Colonic mucosa (tissue), 4 donors: Measurements from ENCODE around the gene AGTR1. TPM values are rescaled to one million over a fixed set of nuclear protein-coding genes. Genes with fewer than 3 reads are reported as not detected.

Experiments
- DNase-seq: peaks from one replicate; pipeline ENCODE4 v3.0.0-alpha.2; 2020
- H3K27ac ChIP-seq: fragments of 200-600 bp; one replicate; pipeline ENCODE4 v1.8.0; 2021
- H3K27me3 ChIP-seq: fragments of 200-600 bp; one replicate; pipeline ENCODE4 v1.8.0; 2021
- H3K36me3 ChIP-seq: fragments of 200-600 bp; one replicate; pipeline ENCODE4 v1.8.0; 2021
- H3K4me1 ChIP-seq: fragments of 200-600 bp; one replicate; pipeline ENCODE4 v1.8.0; 2021; ENCODE audit warnings: mild to moderate bottlenecking
- H3K4me3 ChIP-seq: fragments of 200-600 bp; one replicate; pipeline ENCODE4 v1.8.0; 2021
- H3K9ac ChIP-seq, 2 donors: one replicate each; pipeline ENCODE4 v1.7.0; 2013; ENCODE audit warnings: control low read depth in 2 of 2, low read depth in 2 of 2, low read length in 2 of 2
- H3K9me3 ChIP-seq: fragments of 200-600 bp; one replicate; pipeline ENCODE4 v1.8.0; 2021
- intact Hi-C: fragments of 100-400 bp; cut with DNase I; formaldehyde crosslinking; loops from one replicate; pipeline ENCODE4 v1.14.1; 2022
- total RNA-seq, 2 donors: library from RNA; stranded (reverse); fragmentation: NEBNext Ultra II Directional in 1 of 2; extraction: Animal tissue kit (Norgen Biotek cat#: 25700) in 1 of 2; gene quantifications; one replicate each; pipeline ENCODE4 v1.2.1, GENCODE V29; 2021
- TF ChIP-seq, protein P1 (sequence below): fragments of 200-600 bp; IDR thresholded peaks from one replicate; pipeline ENCODE4 v1.8.0; 2022; ENCODE audit warnings: antibody characterized with exemption, mild to moderate bottlenecking
- donor health status: healthy.
- donor health status: DM: no; HTN: no; CAD: no.
- donor health status: DM: no; HTN: no; CAD: no.

The AGTR1 gene
- total RNA-seq, 2 donors from 2014 or later: 0.47 to 2.4 TPM

DNA sequence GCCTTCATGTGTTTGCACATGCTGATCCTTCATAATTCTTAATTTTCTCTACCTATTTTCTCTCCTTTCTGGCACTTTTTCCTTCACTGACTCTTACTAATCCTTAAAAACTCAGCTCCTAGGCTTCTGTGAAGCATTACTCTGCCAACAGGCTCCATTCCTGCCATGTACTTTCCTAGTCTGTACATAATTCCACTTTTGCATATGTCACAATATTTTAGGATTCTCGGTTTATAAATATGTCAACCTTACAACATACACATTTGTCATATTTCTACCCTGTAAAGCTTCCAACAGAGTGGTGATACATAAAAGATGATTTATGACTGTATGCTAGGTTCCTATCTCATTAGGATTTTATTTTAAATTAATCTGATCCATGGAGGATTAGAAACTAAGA lies 38.2 kb upstream of the AGTR1 start:
- TF ChIP-seq, protein P1, sequence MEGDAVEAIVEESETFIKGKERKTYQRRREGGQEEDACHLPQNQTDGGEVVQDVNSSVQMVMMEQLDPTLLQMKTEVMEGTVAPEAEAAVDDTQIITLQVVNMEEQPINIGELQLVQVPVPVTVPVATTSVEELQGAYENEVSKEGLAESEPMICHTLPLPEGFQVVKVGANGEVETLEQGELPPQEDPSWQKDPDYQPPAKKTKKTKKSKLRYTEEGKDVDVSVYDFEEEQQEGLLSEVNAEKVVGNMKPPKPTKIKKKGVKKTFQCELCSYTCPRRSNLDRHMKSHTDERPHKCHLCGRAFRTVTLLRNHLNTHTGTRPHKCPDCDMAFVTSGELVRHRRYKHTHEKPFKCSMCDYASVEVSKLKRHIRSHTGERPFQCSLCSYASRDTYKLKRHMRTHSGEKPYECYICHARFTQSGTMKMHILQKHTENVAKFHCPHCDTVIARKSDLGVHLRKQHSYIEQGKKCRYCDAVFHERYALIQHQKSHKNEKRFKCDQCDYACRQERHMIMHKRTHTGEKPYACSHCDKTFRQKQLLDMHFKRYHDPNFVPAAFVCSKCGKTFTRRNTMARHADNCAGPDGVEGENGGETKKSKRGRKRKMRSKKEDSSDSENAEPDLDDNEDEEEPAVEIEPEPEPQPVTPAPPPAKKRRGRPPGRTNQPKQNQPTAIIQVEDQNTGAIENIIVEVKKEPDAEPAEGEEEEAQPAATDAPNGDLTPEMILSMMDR: no peak
- Histone ChIP-seq H3K27ac (no peak overlapping the region), H3K9ac (no peak overlapping the region), H3K27me3 (no peaks in the 10 kb centered on the region), H3K4me3 (no peak overlapping the region), H3K4me1 (no peaks in the 10 kb centered on the region), H3K36me3 (no peaks in the 10 kb centered on the region), H3K9me3 (no peaks in the 10 kb centered on the region)
- no peak for DNase-seq
- intact Hi-C loops: no loop called here

DNA sequence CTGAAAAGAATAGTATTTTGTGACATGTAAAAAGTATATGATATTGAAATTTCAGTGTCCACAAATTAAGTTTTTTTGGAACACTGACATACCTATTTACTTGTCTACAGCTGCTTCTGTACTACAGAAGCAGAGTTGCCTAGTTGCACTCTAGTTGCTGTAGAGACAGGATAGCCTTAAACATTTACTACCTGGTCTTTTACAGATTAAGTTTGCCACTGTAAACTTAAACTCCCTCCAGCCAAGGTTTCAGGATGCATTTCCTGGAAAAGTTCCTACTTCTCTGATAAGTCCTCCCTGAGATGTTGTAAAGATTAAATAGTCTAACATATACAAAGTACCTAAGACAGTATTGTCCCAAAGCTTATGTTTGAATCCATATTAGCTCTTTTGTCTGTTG lies 17.4 kb upstream of the AGTR1 start:
- Histone ChIP-seq H3K36me3 (no peaks in the 10 kb centered on the region), H3K4me1 (no peaks in the 10 kb centered on the region), H3K4me3 (no peak overlapping the region), H3K9me3 (no peaks in the 10 kb centered on the region), H3K27ac (no peak overlapping the region), H3K9ac (no peak overlapping the region), H3K27me3 (no peaks in the 10 kb centered on the region)
- intact Hi-C loops: no loop called here
- TF ChIP-seq, protein P1: no peak
- no peak for DNase-seq

DNA sequence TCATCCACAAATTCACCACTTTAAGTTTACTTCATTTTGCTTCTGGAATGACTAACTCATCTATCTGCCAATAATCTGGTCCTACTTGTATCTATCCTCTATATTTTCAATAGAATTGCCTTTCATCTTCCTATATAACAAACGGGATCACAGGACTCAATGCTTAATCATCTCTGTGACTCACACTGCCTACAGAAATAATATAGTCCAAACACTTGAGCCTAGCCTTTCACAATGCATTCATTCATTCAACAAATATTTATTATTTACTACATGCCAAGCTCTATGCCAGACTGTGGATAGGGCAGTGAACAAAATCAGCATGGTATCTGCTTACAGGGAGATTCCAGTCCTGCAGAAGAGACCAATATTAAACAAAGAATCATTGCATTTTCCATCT lies 16.6 kb upstream of the AGTR1 start:
- H3K4me3 ChIP-seq: no peak overlapping the region
- intact Hi-C loops: no loop called here
- H3K9me3 ChIP-seq: no peaks in the 10 kb centered on the region
- no peak for DNase-seq
- no peak overlapping the region for H3K9ac ChIP-seq
- H3K27ac ChIP-seq: no peak overlapping the region
- no peaks in the 10 kb centered on the region for H3K36me3 ChIP-seq
- TF ChIP-seq, protein P1: no peak
- no peaks in the 10 kb centered on the region for H3K27me3 ChIP-seq
- H3K4me1 ChIP-seq: no peaks in the 10 kb centered on the region

DNA sequence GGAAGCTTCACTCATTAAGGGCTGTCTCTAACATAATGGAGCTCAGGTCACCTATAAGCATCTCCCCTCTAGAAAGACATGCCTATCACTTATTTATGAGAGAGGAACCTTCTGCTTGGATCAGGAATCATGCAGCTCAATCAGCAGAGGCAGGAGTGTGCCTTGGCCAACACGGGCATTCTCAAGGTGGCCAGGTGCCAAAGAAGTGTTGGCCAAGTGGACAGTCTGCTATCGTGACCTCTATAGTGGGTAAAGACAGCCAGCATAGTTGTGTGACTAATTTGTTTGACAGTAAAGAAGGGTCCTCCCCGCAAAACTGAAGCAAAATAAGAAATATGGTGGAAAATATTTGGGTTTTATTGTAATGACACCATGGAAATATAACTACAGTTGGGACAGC lies 14.7 kb upstream of the AGTR1 start:
- Histone ChIP-seq H3K9me3 (no peaks in the 10 kb centered on the region), H3K9ac (no peak overlapping the region), H3K36me3 (no peaks in the 10 kb centered on the region), H3K27ac (no peak overlapping the region), H3K27me3 (no peaks in the 10 kb centered on the region), H3K4me1 (no peaks in the 10 kb centered on the region), H3K4me3 (no peak overlapping the region)
- TF ChIP-seq, protein P1: no peak
- DNase-seq: no peak
- intact Hi-C loops: no loop called here

DNA sequence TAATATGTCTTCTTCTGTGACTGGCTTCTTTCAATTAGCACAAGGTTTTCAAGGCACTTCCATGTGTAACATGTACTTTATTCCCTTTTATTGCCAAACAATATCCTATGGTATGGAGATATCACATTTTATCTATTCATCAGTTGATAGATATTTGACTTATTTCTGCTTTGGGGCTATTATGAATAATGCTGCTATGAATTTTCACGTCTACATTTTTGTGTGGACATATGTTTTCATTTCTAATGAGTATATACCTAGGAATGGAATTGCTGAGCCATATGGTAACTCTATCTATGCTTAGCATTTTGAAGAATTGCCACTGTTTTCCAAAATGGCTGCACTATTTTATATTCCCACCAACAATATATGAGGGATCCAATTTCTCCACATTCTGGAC lies 3.6 kb upstream of the AGTR1 start:
- H3K27me3 ChIP-seq: peaks cover 6% of the 10 kb centered on the region
- intact Hi-C loops: no loop called here
- no peak overlapping the region for H3K27ac ChIP-seq
- DNase-seq: no peak
- H3K9me3 ChIP-seq: no peaks in the 10 kb centered on the region
- H3K36me3 ChIP-seq: no peaks in the 10 kb centered on the region
- H3K4me3 ChIP-seq: no peak overlapping the region
- H3K9ac ChIP-seq: no peak overlapping the region
- H3K4me1 ChIP-seq: no peaks in the 10 kb centered on the region
- TF ChIP-seq, protein P1: no peak
